ENCODE data around the gene RBM44.

Gene RBM44

DNA sequence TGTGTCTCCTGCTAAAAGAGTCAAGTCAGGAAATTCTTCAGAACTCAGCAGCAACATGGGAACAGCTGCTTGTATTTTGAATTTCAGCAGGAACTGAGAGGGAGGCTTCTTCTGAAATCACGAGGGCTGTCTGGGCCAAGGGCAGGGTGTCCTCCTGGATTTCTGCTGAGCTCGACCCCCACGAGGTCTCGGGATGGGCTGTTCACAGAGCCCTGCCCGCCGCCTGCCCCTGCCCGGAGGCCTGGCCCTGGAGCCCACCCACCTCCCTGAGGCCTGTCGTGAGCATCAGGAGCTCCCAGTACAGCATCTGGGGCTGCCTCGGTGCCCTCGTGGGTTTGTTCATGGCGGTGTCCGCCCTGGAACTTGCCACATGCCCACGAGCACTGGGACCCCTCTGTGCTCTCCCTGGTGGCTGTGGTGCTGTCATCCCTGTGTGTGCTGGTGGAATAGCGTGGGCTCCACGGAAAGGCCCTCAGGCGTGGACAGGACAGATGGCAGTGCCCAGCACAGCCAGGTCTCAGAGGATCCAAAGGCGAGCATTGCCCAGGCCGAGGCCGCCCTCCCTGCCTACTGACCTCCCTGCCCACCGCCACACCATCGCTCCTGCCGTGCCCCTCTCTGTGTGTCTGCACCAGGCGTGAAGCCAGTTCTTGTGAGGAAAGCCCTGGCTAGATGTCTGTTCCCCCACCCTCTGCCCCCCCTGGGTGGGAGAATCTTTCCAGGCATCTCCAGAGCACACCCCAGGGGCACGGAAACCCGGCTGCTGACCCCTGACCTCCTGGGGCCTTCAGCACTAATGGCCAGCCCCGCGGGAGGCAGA, 86.7 kb downstream of the RBM44 start:
- DNase-seq (ENCODE audit: low read depth) = no peak

DNA sequence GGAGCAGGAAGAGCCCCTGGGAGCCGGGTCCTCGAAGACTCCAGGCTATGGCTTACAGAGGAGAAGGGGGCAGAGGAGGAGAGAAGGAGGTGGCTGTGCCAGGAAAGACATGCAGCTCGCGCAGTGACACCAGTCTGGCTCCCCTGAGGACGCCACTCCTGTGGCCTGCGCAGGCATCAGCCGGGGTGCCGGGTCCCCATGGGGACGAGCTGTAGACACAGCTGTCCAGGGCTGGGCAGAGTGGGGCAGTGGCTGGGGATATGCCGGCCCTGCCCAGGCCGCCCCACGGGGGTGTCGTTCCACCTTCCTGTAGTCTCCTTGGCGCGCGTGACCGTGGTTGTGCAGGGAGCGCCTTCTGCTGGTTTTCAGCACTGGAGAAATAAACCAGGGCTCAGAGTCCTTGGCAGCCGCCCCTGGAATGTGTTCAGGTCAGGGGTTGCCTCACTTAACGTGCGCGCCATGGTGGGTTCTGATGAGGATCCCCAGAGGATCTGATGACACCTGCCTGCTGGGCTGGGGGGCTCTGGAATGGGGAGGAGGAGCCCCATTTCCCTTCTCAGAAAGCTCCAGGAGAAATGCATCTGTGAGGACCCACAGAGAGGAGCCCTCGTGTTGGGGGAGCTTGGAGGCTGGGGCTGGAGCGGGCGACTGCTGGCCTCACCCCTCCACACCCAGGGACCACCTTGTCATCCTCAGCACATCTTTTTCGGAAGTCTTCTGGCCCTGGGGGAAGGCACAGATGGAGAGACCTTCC, 87.5 kb downstream of the RBM44 start:
- DNase-seq (ENCODE audit: low read depth) = no peak

DNA sequence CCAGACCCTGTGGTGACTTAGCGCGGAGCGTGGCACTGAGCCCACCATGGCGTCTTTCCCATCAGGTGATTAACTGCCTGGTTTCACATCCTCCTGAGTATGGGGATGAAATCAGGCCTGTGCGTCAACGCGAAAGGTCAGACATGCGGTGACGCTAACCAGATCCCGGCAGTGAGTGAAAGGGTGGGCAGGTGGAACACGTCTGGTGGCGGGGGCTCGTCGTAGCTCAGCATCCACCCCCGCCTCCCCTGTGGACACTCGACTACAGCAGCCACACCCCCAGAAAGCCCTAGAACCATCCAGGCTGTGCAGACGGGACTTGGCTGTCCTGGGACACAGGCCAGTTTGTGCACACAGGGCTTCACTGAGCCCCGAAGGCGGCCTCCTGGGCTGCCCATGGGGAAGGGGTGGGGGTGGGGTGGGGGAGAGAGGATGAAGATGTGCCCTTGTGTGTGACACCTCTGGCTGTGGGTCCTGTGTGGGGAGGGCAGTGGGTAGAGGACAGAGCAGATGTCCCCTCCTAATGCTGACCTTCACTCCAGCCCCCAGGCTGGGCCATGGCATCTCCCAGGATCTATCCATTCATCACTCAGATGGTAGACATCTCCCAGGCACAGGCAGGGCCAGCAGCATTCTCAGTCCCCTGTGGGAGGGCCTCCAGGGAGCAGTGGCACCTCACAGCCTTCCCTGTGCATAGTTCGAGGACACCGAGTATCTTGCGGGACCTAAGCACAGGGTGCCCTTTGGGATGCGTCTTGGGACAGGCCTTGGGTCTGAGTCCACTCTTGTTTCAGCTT, 88.3 kb downstream of the RBM44 start:
- DNase-seq (ENCODE audit: low read depth) = no peak

DNA sequence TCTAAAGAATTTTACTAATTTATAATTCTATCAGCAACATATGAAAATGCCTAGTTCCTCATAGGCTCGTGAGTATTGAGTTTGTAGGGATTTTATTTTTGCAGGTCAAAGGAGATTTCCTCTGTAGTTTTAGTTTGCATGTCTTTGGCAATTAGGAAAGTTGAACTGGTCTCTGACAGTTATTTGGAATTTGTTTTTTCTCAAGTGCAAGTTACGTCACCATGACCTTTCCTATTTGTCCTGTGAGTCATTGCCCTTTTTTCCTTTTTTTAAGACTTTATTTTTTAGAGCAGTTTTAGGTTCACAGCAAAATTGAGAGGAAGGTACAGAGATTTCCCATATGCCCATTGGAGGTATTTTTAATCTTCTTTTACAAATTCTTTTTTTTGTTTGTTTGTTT, 89.8 kb downstream of the RBM44 start:
- no peak for DNase-seq (ENCODE audit: low read depth)

DNA sequence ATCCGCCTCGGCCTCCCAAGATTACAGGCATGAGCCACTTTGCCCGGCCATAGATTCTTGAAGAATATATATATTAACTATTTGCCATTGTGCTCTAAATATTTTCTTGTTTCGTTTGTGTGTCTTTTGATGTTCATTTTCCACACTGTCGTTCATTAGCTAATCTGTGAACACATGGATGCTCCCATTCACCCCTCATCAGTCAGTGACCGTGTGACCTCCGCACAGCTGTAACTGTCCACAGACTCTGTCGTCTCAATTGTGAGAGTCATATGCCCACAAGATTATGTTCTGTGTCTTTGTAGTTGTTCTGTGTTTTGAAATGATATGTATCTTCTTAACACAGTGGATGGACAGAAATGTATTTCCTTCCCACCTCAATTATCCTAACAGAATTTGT, 90.4 kb downstream of the RBM44 start:
- DNase-seq (ENCODE audit: low read depth) = no peak

DNA sequence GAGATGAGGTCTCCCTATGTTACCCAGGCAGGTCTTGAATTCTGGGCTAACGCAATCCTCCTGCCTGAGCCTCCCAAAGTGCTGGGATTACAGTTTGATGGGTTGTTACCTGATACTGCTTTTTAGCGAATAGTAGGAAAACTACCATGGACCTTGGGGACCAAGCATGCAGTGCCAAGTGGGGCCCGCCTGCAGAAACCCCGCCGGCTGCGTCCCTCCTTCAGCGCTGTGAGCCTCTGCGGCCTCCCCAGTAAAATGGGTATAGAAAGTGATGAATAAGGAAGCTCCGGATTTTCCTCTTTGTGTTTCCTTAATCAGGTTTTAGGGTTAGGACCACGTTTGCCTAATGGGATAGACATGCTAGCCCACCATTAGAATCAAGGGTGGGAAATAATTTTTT, 91.2 kb downstream of the RBM44 start:
- no peak for DNase-seq (ENCODE audit: low read depth)

Measured in stimulated activated CD8-positive, alpha-beta memory T cell treated with anti-CD3 and anti-CD28 coated beads, Interleukin-4, amount 100 ng/mL, for 24 hours (primary cell).